Aorta (tissue), 5 donors: ENCODE results near the gene VSIR. TPM values are rescaled to one million over a fixed set of nuclear protein-coding genes. Genes with fewer than 3 reads are reported as not detected.
A peak's percentile ranks its signal among the peaks of the same experiment; 100 is the strongest.

Experiments
- ATAC-seq: fragments of 200-7000 bp; cut with Tn5 transposase; one replicate; pipeline ENCODE4 v1.9.1; 2022; ENCODE audit warnings: moderate library complexity; ENCODE audit not compliant: low FRiP score
- DNase-seq, 2 donors: peaks; one replicate each; pipeline ENCODE4 v3.0.0-alpha.2; 2020
- H3K27ac ChIP-seq, 2 donors: one replicate each; pipeline ENCODE4 v1.5.1; 2013; ENCODE audit warnings: low read length in 2 of 2, mild to moderate bottlenecking in 2 of 2, moderate library complexity in 2 of 2, control low read depth in 1 of 2, inconsistent platforms in 1 of 2, low read depth in 1 of 2
- H3K27me3 ChIP-seq, 2 donors: one replicate each; pipeline ENCODE4 v1.6.1; 2013; ENCODE audit warnings: control low read depth in 1 of 2, low read length in 1 of 2, mild to moderate bottlenecking in 1 of 2, moderate library complexity in 1 of 2; ENCODE audit not compliant: insufficient read depth in 2 of 2, control insufficient read depth in 1 of 2
- H3K36me3 ChIP-seq, 2 donors: one replicate each; pipeline ENCODE4 v1.6.1; 2013; ENCODE audit warnings: control low read depth in 1 of 2, low read length in 1 of 2, mild to moderate bottlenecking in 1 of 2; ENCODE audit not compliant: insufficient read depth in 2 of 2, control insufficient read depth in 1 of 2
- H3K4me1 ChIP-seq, 2 donors: one replicate each; pipeline ENCODE4 v1.6.1; 2013; ENCODE audit warnings: low read length in 2 of 2, control low read depth in 1 of 2, mild to moderate bottlenecking in 1 of 2, moderate library complexity in 1 of 2; ENCODE audit not compliant: insufficient read depth in 2 of 2, control insufficient read depth in 1 of 2
- H3K4me3 ChIP-seq, 2 donors: one replicate each; pipeline ENCODE4 v1.5.1; 2013; ENCODE audit warnings: low read length in 2 of 2, control low read depth in 1 of 2, mild to moderate bottlenecking in 1 of 2
- H3K9me3 ChIP-seq: one replicate; pipeline ENCODE4 v1.6.1; 2013; ENCODE audit warnings: mild to moderate bottlenecking, low read length; ENCODE audit not compliant: control insufficient read depth
- WGBS, 2 donors: extraction: QIAGEN DNeasy Blood & Tissue Kit; methylation state at CpG; one replicate each; pipeline ENCODE4 v1.1.7; 2013; 5-methylcytosine and 5-hydroxymethylcytosine counted together
- intact Hi-C, 2 donors: fragments of 100-400 bp; cut with DNase I; formaldehyde crosslinking; loops; one replicate each; pipeline versions ENCODE4 v1.14.2 to v1.15.0; 2022
- polyA plus RNA-seq, 2 donors: library from polyadenylated mRNA; stranded (reverse); fragments of 200-250 nt; gene quantifications; one replicate each; pipeline ENCODE4 v1.2.3, GENCODE V29; 2013
- total RNA-seq, 2 donors: library from RNA; stranded (reverse); fragmentation: NEBNext Ultra II Directional; extraction: Animal tissue kit (Norgen Biotek cat#: 25700); gene quantifications; one replicate each; pipeline ENCODE4 v1.2.1, GENCODE V29; 2021
- donor health status: healthy with polysubstance abuse.
- donor health status: Bipolar disorder and iron deficiency.
- donor health status: DM: no; HTN: no; CAD: no.
- donor health status: DM: no; HTN: no; CAD: no.
- donor health status: DM: yes; HTN: yes; CAD: no.

Gene VSIR
- total and polyA plus RNA-seq, 4 donors: 44.7 to 123 (median 69.9) TPM

GRCh38 chr10:71771821-71772617 lies 1.3 kb downstream of the VSIR start:
- H3K27me3 ChIP-seq: no peaks in the 10 kb centered on the region
- no peaks in the 10 kb centered on the region for H3K9me3 ChIP-seq
- WGBS, 2 donors: 1 to 4% methylated on average over 2 of the region's 2 CpGs
- DNase-seq (peak; percentile 91 to 92), ATAC-seq (peak; percentile 74)
- H3K36me3 ChIP-seq: no peaks in the 10 kb centered on the region
- intact Hi-C loops: loop anchor here in 1 of 2 donors (2.0 to 5.0 kb wide), 2 partner anchors 59 to 160 kb away; no protein-coding TSS in a partner anchor
- H3K4me3 ChIP-seq: no peak overlapping the region
- H3K27ac ChIP-seq: peak overlapping the region; percentile 71 to 98
- H3K4me1 ChIP-seq: peaks cover 0 to 8% of the 10 kb centered on the region in 2 donors

GRCh38 chr10:71771204-71771603 lies 2.1 kb downstream of the VSIR start:
- Histone ChIP-seq H3K27ac (peak overlapping the region; percentile 71 to 98), H3K4me1 (peaks cover 0 to 9% of the 10 kb centered on the region in 2 donors), H3K9me3 (no peaks in the 10 kb centered on the region), H3K27me3 (no peaks in the 10 kb centered on the region), H3K36me3 (no peaks in the 10 kb centered on the region), H3K4me3 (no peak overlapping the region)
- no peak for ATAC-seq
- peak in 1 of 2 donors; percentile 44 for DNase-seq
- intact Hi-C loops: loop anchor here in 1 of 2 donors (5.0 kb wide), 1 partner anchor 159 kb away; no protein-coding TSS in a partner anchor
- WGBS, 2 donors: 8% methylated on average over 2 of the region's 2 CpGs

- no peaks in the 10 kb centered on the region for H3K27me3 ChIP-seq
- H3K4me1 ChIP-seq: peaks cover 0 to 10% of the 10 kb centered on the region in 2 donors
- 88 to 90% methylated on average over 3 of the region's 3 CpGs for WGBS, 2 donors
- intact Hi-C loops: loop anchor here in 1 of 2 donors (5.0 kb wide), 1 partner anchor 158 kb away; no protein-coding TSS in a partner anchor
- DNase-seq: peak in 1 of 2 donors; percentile 72
- ATAC-seq: no peak
- no peaks in the 10 kb centered on the region for H3K9me3 ChIP-seq
- H3K27ac ChIP-seq: peak overlapping the region; percentile 14 to 98
- no peaks in the 10 kb centered on the region for H3K36me3 ChIP-seq
- no peak overlapping the region for H3K4me3 ChIP-seq
Measured at GRCh38 chr10:71770789-71771188, 2.5 kb downstream of the VSIR start.

GRCh38 chr10:71770255-71770654 lies 3.1 kb downstream of the VSIR start:
- H3K27ac ChIP-seq: peak overlapping the region; percentile 14 to 98
- intact Hi-C loops: loop anchor here in 1 of 2 donors (5.0 kb wide), 1 partner anchor 158 kb away; no protein-coding TSS in a partner anchor
- peaks cover 0 to 10% of the 10 kb centered on the region in 2 donors for H3K4me1 ChIP-seq
- no peak overlapping the region for H3K4me3 ChIP-seq
- DNase-seq (peak; percentile 51 to 81), ATAC-seq (no peak)
- WGBS, 2 donors: 74 to 85% methylated on average over 3 of the region's 3 CpGs
- H3K9me3 ChIP-seq: no peaks in the 10 kb centered on the region
- no peaks in the 10 kb centered on the region for H3K27me3 ChIP-seq
- no peaks in the 10 kb centered on the region for H3K36me3 ChIP-seq

- ATAC-seq: no peak
- no peaks in the 10 kb centered on the region for H3K36me3 ChIP-seq
- no peaks in the 10 kb centered on the region for H3K9me3 ChIP-seq
- intact Hi-C loops: loop anchor here in 1 of 2 donors (5.0 kb wide), 1 partner anchor 57 kb away; no protein-coding TSS in a partner anchor
- peak in 1 of 2 donors; percentile 46 for DNase-seq
- no peak overlapping the region for H3K4me3 ChIP-seq
- H3K27ac ChIP-seq: peak overlapping the region; percentile 92 to 98
- H3K4me1 ChIP-seq: peaks cover 0 to 10% of the 10 kb centered on the region in 2 donors
- no peaks in the 10 kb centered on the region for H3K27me3 ChIP-seq
- WGBS, 2 donors: 5 to 7% methylated on average over 5 of the region's 5 CpGs
Measured at GRCh38 chr10:71769279-71769823, 4.0 kb downstream of the VSIR start.

- Histone ChIP-seq H3K4me1 (peaks cover 0 to 8% of the 10 kb centered on the region in 2 donors), H3K36me3 (no peaks in the 10 kb centered on the region), H3K4me3 (no peak overlapping the region), H3K9me3 (no peaks in the 10 kb centered on the region), H3K27ac (peak overlapping the region; percentile 34 to 72), H3K27me3 (no peaks in the 10 kb centered on the region)
- intact Hi-C loops: loop anchor here in 1 of 2 donors (5.0 kb wide), 1 partner anchor 55 kb away; no protein-coding TSS in a partner anchor
- DNase-seq (peak in 1 of 2 donors; percentile 73), ATAC-seq (peak; percentile 1)
- 43 to 46% methylated on average over 10 of the region's 10 CpGs for WGBS, 2 donors
Measured at GRCh38 chr10:71767420-71768035, 5.8 kb downstream of the VSIR start.

GRCh38 chr10:71766717-71767419 lies 6.5 kb downstream of the VSIR start:
- DNase-seq: peak; percentile 81 to 90
- 47 to 60% methylated on average over 10 of the region's 10 CpGs for WGBS, 2 donors
- Histone ChIP-seq H3K36me3 (no peaks in the 10 kb centered on the region), H3K27ac (peak overlapping the region; percentile 34 to 80), H3K9me3 (no peaks in the 10 kb centered on the region), H3K27me3 (no peaks in the 10 kb centered on the region), H3K4me1 (peaks cover 0 to 7% of the 10 kb centered on the region in 2 donors), H3K4me3 (no peak overlapping the region)
- intact Hi-C loops: loop anchor here in 1 of 2 donors (5.0 kb wide), 1 partner anchor 55 kb away; no protein-coding TSS in a partner anchor
- ATAC-seq: peak; percentile 61
